HG03025 (cell line): ENCODE data around the gene ZNF664.

ENCODE experiments used
- ATAC-seq: cut with Tn5 transposase; IDR thresholded peaks from one replicate; pipeline ENCODE4 v1.9.1; 2021; ENCODE audit warnings: mild to moderate bottlenecking, moderate library complexity; ENCODE audit not compliant: unreplicated experiment, low FRiP score

ZNF664 gene

GRCh38 chr12:123957196-123957595 lies 15.8 kb upstream of the ZNF664 start:
- no peak for ATAC-seq

- ATAC-seq: no peak
These were observed 14.6 kb upstream of the ZNF664 start for GRCh38 chr12:123958462-123958861.

DNA sequence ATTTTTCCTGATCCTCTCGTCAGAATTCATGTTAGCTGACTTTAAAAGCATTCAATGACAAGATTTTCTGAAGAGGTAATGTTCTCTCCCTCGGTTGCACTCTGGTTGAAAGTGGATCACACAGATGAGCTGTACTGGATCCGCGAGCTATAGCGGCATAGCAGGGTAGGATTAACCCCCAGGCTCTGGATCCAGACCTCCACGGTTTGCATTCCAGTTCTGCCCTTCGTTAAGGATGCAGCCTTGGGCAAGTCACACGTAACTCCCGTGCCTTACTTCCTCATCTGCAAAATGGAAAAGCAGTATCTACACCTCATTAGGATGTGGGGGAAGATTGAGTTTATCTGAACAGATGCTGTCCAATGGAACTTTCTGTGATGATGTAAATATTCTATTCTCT lies 14.1 kb upstream of the ZNF664 start:
- no peak for ATAC-seq

DNA sequence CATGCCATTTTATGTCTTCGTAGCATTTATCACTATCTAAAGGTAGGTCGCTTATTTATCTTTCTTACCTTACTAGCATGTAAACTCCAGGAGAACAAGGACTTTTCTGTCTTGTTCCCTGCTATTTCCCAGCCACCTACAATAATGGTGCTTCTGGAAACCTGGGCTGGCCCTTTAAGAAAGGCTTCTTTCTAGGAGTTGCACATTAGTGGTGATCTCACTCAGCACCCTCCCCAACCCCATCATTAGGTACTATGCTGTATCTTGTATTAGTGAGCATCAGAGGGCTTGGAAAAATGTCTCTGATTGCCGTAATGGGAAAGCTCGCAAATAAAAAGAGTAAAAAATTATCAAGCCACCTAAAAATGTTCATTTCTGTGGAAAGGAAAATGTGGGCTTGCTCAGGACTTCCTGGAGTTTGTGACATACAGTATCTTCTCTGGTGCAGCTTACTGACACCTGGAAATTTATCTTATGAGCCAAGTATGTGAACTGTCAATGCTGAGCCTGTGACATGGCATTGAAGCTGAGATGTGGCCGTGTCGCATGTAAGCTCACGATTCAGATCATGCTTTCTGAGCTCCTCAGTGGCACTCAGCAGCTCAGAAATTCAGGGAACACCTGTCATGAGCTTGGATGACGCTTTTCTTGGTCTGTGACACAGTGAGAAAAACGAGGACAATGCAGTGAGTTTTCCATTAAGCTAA lies 12.8 kb upstream of the ZNF664 start:
- ATAC-seq: no peak

GRCh38 chr12:123960856-123961255 lies 12.2 kb upstream of the ZNF664 start:
- ATAC-seq: no peak

- no peak for ATAC-seq
These were observed 11.2 kb upstream of the ZNF664 start for GRCh38 chr12:123961585-123962345.

DNA sequence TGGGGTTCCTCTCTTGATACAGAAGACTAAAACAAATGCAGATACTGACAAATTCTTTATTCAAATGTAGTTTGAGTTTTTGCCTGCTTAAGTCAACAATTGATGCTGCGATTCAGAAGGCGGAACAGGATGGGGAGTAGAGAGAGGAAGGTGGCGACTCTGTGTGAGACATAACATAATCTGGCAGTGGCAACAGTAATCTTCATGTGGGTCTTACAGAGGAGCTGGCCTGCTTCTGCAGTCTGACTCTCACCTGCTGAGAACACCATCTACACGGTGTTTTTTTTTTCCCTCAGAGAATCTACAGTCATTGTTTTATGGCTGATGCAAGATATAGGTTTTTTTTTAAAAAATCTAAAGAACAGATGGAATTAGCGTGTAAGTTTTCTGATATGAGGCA lies 10.5 kb upstream of the ZNF664 start:
- ATAC-seq: no peak

DNA sequence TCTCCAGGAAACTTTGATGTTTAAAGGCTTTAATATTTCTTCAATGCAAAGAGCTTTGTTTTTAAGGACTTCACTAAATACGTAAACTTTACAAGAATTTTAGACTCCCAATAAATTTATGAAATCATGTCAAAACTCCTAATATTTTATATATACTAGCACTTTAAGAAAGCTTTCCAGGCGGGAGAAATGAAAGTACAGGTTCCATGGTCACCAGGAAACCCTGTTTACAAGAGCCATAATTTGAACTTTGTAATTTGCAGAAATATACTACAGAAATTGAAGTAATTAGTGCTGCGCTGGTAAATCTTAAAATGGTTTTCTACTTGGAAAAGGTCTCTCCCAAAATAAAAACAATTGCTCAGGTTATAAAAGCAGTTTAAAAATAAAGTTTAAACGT lies 9.2 kb upstream of the ZNF664 start:
- ATAC-seq: no peak

DNA sequence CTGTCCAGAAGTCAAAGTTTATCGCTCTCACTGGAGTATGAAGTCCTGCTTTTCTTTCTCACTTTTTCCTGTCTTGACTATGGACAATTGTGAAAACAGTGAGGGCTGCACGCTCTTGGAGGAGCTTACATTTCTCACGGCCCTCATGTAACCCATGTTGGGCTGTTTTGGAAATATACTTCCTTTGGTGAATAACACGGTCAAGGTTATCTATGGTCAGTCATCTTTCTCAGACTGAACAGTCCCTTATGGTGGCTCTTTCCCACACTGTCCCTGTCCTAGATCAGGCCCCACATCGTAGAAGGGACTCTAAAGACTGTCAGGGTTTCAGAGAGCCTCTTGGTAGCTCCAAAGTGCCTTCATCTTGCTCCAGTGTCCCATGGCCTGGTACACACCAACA lies 7.6 kb upstream of the ZNF664 start:
- ATAC-seq: no peak

DNA sequence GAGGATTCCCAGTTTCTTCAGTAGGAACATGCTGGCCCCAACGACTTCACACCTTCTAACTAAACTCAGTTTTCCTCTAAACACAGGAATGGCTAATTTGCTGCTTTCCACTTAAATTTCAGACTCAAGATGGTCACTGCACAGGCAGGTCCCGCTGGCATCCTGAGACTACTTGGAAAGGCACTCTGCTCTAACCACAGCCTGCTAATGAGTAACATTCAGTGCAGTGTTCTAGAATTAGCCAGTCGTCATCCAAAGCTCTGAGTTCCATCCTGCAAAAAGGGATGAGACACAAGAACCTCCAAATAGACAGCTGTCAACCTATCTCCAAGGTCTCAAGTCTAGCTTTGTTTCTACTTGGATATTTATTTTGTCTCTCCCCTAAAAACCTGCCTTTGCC lies 6.4 kb upstream of the ZNF664 start:
- ATAC-seq: no peak

DNA sequence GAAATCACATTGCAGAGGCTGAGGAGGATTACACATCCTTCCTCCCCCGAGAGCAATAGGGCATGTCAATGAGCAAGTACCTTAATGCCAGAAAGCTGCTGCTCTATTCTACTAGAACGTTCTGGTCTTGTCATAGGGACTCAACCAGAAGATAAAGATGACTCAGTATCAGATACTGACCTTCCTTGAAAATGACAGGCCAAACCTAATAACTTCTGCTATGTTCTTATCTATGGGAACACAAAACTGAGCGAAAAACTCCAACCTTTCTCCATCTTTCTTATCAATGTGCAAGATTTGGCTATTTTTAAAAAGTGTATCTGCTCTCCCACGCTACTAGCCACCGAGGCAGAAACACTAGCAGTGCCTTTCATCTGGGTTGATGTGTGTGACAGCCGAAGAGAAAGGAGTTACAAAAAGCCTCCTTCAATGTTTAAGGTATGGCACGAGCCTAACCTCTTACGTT lies 5.9 kb upstream of the ZNF664 start:
- ATAC-seq: no peak

GRCh38 chr12:123971449-123971769 lies 1.6 kb upstream of the ZNF664 start:
- no peak for ATAC-seq

DNA sequence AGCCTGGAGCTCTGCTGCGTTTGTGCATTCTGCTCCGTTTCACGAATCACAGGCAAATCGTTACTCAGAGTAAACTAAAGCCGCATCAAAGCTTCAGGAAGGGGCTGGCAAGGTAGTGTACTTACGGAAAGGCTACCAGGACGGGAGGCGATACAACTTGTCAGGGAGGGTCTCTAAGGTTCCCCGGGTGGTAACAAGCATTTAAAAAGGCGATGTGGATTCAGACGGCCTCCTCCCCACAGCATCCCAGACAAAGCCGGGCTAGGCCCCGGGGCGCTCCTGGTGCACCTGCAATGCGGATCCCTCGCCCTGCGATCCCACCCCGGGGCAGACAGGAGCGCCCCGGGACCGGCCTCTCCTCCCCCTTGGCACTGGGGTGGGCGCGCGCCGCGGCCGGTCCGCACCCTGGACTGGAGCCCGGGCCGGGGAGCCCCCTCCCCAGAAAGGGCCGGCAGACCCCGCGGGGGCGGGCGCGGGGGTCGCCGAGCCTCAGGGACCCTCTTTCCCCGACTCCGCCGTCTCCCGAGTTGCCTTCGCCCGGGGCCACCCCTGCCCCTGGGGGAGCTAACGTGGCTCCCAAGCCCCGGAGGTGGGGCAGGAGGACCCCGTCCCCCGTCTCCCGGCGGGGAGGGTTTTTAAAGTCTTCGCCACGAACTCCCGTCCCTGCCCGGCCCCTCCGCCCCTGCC lies 1.1 kb upstream of the ZNF664 start:
- peak; percentile 9 for ATAC-seq

DNA sequence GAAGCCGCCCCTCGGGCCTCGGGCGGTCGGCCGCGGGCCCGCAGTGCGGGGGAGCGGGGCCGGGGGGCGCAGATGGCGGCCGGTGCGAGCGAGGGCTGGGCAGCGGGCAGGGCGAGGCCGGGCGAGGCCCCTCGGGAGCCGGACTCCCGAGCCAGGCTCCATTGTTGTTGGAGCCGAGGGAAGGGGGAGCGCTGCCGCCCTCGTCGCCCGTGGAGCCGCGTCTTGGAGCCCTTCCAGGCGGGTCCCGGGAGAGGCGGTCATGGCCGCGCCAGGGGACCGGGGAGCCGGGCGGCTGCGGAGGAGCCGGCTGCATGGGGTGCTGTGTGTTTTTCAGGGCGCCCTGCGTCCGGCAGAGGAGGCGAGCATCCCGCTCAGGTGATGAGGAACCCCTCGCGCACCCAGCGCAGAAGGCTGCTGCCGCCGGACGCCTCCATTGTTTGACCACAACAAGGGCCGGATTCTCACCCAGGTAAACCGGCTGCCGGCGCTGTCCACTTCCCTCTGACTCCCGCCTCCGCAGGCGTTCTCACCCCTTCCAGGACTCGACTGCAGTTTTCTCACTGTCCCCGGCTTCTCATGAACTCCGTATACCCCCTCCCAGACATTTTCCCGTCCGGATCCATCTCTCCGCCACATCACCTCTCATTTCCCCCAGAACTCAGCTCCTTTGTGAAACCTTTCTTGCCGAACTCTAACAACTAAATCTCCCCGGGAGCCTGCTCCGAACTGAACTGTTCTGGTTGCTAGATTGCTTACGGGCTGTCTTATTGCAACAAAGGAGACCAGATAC lies 732 bp downstream of the ZNF664 start:
- peak; percentile 10 for ATAC-seq

GRCh38 chr12:123976227-123976826 lies 3.3 kb downstream of the ZNF664 start:
- no peak for ATAC-seq

- no peak for ATAC-seq
These were observed 6.6 kb downstream of the ZNF664 start for GRCh38 chr12:123979566-123979965.

- ATAC-seq: no peak
These were observed 9.3 kb downstream of the ZNF664 start for GRCh38 chr12:123982269-123982668.

DNA sequence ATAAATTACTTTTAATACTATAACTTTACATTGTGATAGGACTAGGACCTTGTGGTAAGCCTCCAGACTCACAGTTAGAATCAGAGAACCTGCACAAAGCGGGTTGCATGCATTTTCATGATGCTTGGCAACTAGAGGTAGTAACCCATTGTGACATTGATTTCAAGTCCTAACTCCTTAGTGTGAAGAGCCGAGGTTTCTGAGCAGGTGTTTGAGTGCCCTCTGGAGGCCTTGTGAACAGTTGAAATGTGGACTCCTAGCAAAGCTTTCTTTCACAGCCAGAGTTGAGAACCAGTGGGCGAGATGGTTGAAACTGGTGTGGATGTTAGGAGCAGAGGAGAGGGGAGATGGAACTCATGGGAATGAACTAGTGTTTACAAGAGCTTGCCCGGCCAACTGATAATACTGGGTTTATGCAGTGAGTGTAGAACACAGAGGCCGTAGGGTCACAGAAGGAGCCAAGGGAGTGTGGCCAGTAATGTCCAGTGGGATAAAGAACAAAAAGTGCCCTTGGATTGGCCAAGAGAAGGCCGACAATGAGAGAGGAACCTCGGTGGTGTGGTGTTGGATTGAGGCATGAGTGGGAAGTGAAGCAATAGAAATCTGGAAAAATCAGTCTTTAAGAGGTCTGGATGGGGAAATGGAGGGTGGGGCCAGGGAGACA lies 10.9 kb downstream of the ZNF664 start:
- no peak for ATAC-seq

DNA sequence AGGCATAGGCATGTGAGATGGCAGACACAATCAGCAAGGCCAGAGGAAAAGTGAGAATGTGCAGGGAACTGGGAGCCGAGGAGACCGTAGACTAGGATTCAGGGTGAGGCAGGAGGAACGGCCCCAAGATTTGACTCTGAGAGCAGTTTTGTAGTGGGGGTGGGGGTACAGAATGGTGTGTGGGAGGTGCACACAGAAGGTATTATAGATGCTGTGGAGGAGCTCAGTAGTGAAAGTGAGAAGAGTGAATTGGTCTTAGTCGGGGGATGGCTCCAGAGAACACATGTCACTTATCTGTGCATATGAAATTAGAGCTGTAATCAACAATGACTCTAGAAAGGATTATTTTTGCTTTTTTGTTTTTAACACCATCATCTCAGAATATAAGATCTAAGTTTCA lies 11.9 kb downstream of the ZNF664 start:
- ATAC-seq: no peak

DNA sequence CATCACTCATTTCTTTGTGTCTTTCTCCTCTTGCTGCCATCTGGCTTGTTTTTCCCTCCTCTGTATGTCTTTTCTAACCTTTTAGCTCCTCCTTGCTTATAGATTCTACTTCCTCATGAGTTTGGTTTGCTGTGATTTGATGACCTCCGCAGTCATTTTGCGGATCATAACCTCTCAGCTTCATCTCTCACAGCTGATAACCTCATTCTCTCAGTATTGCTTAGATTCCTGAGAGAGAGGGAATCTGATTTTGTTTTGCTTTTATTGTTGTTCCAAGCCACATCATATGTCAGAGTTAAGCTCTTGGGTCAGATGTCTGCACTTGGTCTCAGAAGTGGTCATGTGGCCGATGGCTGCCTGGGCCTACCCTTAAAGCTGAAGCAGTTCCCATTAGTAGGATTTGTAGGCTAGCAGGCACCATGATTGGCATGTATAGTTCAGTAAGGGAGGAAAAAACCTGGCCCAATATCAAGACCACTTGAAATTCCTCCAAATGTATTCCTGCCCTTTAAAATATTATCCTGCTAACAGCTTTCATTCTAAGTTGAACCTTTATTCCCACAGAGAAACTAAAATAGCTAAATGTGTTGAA lies 13.5 kb downstream of the ZNF664 start:
- no peak for ATAC-seq
